T47D (cell line): Measurements from ENCODE around the gene INSYN1.
"Not testable (repeated sequence)": the region's sequence is repeated elsewhere in the genome, so short reads cannot be mapped to it uniquely, and the experiment has no call there.

ENCODE experiments used
- DNase-seq, 2 experiments: peaks; one replicate each; pipeline versions ENCODE4 v3.0.0 to v3.0.0-alpha.2; 2011 to 2012; ENCODE audit warnings: low read depth in 1 of 2, low spot score in 1 of 2
- JUND ChIP-seq: IDR thresholded peaks from 2 replicates; pipeline ENCODE4 v1.6.1; 2012; ENCODE audit warnings: low read depth
- in situ Hi-C: cut with HindIII; loops from 2 replicates; pipeline ENCODE4 v1.10.0; 2016; ENCODE audit warnings: low sequenced_read_pairs, low pct_unique_long_range_greater_than_20kb

The INSYN1 gene

DNA sequence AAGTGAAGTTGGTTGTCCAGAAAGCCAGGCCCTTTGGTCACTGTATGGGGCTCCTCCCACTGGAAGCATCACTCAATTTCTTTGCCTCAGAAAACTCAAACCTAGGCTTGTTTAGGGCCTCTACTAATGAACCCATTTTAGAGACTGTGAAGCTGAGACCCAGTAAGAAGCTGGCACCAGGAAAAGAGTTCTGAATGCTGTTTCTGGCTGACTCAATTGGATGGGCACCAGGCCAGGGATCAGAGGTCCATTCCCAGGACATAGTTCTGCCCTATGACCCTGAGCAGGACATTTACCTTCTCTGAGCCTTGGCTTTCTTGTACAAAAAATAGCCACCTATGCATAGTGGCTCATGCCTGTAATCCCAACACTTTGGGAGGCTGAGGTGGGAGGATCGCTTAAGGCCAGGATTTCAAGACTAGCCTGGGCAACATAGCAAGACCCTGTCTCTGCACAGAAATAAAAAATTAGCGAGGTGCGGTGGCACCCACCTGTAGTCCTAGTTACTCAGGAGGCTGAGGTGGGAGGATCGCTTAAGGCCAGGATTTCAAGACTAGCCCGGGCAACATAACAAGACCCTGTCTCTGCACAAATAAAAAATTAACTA, 38.4 kb downstream of the INSYN1 start:
- TF ChIP-seq JUND, result no peak
- in situ Hi-C loops, result no loop called here
- DNase-seq, result no peak

DNA sequence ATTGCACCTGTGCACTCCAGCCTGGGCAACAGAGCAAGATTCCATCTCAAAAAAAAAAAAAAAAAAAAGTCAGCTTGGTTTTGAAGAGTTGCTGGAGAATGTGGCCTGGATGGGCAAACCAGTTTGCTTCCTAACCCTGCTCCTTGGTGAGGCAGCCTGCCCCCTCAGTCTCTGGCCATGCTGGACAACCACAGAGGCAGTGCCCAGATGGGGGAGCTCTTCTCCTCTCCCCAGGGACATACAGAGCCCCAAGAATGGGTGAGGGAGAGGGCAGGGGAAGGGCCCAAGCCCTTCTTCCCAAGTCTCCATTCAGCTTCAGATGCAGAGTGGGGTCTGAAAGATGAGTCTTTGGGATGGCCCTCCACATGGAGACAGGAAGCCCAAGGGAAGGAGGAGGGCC, 41.0 kb downstream of the INSYN1 start:
- TF ChIP-seq JUND, result no peak
- in situ Hi-C loops, result no loop called here
- DNase-seq, result peak in 1 of 2 experiments; percentile 85

DNA sequence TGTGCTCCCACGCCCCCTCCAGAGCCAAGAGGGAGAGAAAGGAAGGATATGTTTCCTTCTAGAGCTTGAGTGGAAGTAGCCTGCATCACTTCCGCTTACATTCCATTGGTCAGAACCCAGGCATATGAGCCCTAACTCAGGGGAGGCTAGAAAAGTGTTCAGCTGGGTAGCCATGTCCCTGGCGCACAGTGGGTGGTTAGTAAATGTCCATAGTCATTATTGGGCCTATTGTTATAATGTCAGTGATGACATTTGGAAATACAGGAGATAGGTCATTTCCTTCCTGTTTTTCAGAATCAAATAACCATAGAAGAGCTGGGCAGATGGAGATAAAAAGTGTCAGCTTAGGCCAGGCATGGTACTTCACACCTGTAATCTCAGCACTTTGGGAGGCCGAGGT, 41.6 kb downstream of the INSYN1 start:
- in situ Hi-C loops, result no loop called here
- no peak for TF ChIP-seq JUND
- DNase-seq, result no peak

DNA sequence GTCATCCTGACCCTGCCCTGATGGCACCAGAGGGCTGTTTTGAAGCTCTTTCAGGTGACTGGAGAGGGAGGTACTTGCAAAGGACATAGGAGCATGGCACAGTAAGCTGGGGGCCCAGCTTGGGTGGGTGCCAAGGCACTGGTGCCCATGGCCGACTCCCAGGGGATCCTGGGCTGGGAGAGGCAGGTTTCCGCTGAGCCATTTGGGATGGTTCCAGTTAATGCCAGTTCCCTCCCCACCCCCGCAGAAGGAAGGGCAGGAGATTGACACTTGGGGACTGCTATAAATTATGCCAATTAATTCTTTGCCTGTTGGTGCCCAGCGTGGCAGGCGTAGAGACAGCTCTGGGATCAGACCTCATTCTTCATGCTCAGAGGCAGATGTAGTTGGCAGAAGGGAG, 42.8 kb downstream of the INSYN1 start:
- TF ChIP-seq JUND, result no peak
- DNase-seq, result peak in 1 of 2 experiments; percentile 67
- in situ Hi-C loops, result no loop called here

DNA sequence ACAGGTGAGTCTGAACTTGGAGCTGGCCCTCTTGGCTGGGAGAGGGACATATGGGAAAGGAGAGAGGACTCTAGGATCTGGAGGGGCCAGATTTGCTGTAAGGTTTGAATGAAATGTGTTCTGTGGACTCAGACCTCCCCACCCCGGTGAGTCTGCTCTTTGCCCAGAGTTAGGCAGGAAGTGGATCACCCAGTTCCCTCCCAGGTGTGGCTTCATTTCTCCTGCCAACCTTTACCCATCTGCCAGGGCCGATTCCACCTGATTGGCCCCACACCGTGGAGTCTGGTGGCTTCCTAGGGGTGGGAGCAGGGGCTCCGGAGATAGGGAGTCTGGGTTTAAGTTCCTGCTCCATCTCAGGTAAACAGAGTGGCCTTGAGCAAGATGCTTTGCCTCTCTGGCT, 43.5 kb downstream of the INSYN1 start:
- DNase-seq, result peak in 1 of 2 experiments; percentile 17
- no peak for TF ChIP-seq JUND
- in situ Hi-C loops, result no loop called here

DNA sequence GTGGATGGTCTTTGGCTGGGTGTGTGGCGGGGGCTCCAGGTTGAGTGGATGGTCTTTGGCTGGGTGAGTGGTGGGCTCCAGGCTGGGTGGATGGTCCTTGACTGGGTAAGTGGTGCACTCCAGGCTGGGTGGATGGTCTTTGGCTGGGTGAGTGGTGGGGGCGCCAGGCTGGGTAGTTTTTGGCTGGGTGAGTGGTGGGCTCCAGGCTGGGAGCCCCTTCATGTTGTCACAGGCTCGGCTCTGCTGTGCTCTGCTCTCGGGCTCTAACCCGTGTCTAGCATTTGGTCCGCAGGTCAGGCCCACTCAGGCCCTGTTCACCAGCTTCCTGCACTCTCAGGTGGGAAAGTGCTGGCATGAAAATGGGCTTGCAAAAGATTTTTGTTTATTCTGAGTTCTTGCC, 43.9 kb downstream of the INSYN1 start:
- TF ChIP-seq JUND, result no peak
- in situ Hi-C loops, result no loop called here
- no peak for DNase-seq

DNA sequence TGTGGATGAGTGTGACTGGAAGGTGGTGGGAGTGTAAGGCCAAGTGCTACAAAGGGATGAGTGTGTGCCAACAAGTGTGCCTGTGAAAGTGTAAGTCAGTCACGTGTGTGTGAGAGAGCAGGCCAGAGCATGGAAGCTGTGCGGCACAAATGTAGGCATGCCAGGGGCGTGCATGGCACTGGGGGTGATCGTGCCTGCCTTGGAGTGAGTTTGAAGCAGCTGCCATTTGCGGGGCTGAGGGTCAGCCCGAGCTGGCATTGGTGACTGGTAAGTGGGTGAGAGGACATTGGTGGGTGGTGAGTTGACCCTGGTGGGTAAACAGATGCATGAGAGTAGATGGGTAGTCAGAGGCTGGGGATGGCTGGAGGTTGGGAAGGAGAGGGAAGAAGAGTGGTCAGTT, 44.5 kb downstream of the INSYN1 start:
- no peak for TF ChIP-seq JUND
- no peak for DNase-seq
- in situ Hi-C loops, result no loop called here

DNA sequence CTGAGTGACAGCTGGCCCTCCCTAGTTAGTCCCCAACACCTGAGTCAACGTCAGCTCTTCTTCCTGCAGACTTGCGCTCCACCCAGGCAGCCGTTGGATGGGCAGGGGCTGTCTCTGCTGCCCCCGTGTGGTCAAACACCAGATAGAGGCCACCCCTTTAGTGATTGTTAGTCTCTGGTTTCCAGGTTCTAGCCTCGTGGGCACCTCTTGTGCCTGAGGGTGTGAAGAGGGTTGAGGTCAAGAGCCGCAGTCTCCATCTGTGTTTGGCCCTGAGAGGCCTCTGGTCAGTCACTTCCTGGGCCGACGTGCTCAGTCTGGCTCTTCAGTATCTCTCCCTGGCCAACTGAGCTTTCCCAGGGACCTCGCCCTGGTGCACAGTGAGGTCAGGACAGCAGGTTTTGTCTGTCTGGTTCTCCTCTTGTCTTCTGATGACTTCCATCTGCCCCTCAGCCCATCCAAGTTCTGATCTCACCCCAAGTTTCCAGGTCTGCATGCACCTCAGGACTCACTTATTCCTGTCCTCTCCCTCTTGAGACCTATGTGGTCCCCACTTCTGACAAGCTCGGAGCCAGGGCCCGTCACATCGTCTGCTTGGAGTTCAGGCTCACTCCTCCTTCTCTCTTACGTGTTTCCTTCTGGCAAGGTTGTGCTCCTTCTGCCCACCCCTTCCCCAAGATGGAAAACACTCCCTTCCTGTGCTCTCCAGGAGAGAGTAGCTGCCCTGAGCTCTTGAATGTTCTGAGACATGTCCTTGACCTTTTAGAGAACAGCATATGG, 48.1 kb downstream of the INSYN1 start:
- in situ Hi-C loops, result no loop called here
- peak; percentile 46 to 73 for DNase-seq
- TF ChIP-seq JUND, result no peak

DNA sequence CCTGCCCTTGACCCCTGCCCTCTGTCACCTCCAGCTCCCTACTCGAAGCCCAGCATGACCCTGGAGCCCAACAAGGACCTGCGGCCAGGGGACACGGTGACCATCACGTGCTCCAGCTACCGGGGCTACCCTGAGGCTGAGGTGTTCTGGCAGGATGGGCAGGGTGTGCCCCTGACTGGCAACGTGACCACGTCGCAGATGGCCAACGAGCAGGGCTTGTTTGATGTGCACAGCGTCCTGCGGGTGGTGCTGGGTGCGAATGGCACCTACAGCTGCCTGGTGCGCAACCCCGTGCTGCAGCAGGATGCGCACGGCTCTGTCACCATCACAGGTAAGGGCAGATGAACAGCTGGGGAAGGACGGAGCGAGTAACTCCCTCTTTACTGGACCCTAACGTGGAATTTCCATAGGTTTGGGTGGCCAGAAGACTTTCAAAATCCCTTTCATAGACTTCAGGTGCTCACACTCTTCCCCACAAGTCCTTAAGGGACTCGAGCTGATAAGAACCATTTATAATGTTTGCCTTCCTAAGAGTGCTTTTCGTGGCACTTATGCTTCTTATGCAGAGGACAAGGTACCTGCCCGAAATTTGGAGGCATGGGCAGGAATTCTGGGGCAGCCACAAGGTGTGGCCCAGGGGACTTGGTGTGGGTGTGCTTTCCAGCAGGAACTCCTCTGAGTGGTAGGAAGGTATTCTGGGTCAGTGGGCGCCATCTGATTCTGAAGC, 48.8 kb downstream of the INSYN1 start:
- in situ Hi-C loops, DNase-seq: not testable (repeated sequence)

DNA sequence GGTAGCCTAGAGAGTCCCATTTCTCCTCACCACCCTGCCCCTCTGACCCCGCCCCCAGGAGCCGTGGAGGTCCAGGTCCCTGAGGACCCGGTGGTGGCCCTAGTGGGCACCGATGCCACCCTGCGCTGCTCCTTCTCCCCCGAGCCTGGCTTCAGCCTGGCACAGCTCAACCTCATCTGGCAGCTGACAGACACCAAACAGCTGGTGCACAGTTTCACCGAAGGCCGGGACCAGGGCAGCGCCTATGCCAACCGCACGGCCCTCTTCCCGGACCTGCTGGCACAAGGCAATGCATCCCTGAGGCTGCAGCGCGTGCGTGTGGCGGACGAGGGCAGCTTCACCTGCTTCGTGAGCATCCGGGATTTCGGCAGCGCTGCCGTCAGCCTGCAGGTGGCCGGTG, 49.5 kb downstream of the INSYN1 start:
- DNase-seq, in situ Hi-C loops: not testable (repeated sequence)

DNA sequence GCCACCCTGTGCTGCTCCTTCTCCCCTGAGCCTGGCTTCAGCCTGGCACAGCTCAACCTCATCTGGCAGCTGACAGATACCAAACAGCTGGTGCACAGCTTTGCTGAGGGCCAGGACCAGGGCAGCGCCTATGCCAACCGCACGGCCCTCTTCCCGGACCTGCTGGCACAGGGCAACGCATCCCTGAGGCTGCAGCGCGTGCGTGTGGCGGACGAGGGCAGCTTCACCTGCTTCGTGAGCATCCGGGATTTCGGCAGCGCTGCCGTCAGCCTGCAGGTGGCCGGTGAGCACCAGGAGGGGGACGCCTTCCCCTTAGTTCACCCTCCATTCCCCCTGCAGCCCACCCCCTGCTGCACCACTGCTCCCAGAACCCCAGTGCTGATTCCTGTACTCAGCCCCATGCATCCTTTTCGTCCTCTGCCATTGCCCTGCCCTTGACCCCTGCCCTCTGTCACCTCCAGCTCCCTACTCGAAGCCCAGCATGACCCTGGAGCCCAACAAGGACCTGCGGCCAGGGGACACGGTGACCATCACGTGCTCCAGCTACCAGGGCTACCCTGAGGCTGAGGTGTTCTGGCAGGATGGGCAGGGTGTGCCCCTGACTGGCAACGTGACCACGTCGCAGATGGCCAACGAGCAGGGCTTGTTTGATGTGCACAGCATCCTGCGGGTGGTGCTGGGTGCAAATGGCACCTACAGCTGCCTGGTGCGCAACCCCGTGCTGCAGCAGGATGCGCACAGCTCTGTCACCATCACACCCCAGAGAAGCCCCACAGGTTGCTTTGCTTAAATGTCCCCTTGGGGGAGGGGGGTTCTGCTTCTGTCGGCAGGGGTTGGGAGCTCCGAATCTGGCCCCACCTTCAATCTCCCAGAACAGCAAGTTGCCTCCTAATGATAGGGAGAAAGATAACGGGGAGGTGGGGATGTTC, 50.6 kb downstream of the INSYN1 start:
- DNase-seq, in situ Hi-C loops: not testable (repeated sequence)

DNA sequence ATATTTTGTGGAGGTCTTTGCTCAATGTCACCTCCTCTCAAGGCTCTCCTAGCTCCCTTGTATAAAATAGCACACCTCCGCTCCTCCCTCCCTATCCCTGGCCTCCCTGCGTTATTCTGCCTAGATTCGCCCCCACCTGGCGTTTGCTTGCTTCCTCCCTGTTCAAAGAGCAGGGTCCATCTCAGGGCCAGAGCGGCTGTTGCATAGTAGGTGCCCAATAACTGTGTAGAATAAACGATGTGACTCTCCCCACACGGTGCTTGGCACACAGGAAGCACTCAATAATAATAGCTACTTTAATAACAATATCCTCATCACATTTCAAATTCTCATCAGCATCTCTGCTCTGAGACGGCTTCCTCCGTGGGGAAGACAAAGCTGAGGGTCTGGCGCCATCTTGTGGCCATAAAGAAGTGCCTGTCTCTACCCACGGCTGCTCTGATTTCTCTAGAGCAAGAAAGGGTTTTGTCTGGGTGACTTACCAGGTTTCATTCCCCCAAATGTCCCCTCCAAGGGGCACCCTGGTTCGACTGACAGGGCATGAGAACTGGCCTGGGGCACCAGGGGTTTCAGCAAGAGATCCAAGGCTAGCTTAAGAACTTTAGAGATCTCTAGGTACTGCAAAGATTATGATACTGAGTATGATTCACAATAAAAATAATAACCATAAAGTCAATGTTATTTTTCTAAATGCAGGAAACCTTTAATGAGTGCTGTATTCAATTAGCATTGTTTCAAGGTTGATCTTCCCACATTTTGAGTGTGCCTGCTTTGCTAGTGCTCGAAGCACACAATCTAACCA, 52.9 kb downstream of the INSYN1 start:
- in situ Hi-C loops, result no loop called here
- peak; percentile 62 to 86 for DNase-seq
- TF ChIP-seq JUND, result no peak
